ENCODE measurements around the gene NHLRC4. TPM values are rescaled to one million over a fixed set of nuclear protein-coding genes. Genes with fewer than 3 reads are reported as not detected.

Gene NHLRC4
- total and polyA plus RNA-seq, 2 of the 13 experiments (the other 11 are each of a cell fraction or from before 2014, with no cell fraction given), result 0.40 to 0.59 TPM

GRCh38 chr16:525123-525519 lies 41.7 kb upstream of the NHLRC4 start:
- H3K79me2 ChIP-seq (ENCODE audit: insufficient read depth, low read length), result peaks cover 37% of the 10 kb centered on the region
- DNase-seq (ENCODE audit: low spot score) (no peak), FAIRE-seq (no peak), ATAC-seq (no peak)
- H2AFZ ChIP-seq (ENCODE audit: low read length), result no peak overlapping the region
- no peaks in the 10 kb centered on the region for H3K9me3 ChIP-seq (ENCODE audit: low read length)
- H3K4me1 ChIP-seq (ENCODE audit: insufficient read depth, low read length), result peaks cover 43% of the 10 kb centered on the region
- peaks cover 6 to 16% of the 10 kb centered on the region in 2 experiments; a peak in 4 of 5 replicates for H3K36me3 ChIP-seq (replicated peaks in 1 of 2; ENCODE audit: control insufficient read depth in 1 of 2, insufficient read depth in 2 of 2, low read length in 2 of 2)
- intact Hi-C loops (cut with micrococcal nuclease; ENCODE audit: unreplicated experiment), result no loop called here
- H3K4me2 ChIP-seq (ENCODE audit: low read depth, low read length), result peak overlapping the region; percentile 99; the same call in 1 of the 2 replicates
- peaks cover 7% of the 10 kb centered on the region; the same call in 1 of the 2 replicates for H4K20me1 ChIP-seq (ENCODE audit: insufficient read depth, low read length)
- no TSS peak for BruUV-seq (replicated peaks)
- 97% methylated on average over 6 of the region's 8 CpGs for WGBS (ENCODE audit: low lambda C conversion rate)
- in situ Hi-C loops (cut with HindIII; ENCODE audit: extremely low pct_ligation_motif_present, low pct_unique_long_range_greater_than_20kb), result no loop called here
- H3K27ac ChIP-seq (ENCODE audit: extremely low read length, insufficient read depth, low read length), result no peak overlapping the region
- H3K9ac ChIP-seq (ENCODE audit: insufficient read depth, low read depth, low read length), result peak overlapping the region; percentile 98; the same call in 1 of the 2 replicates
- H3K27me3 ChIP-seq (ENCODE audit: control insufficient read depth in 1 of 2, insufficient read depth in 2 of 2, low read length in 2 of 2), result no peaks in the 10 kb centered on the region; a peak in 1 of 5 replicates
- no peak overlapping the region; a peak in 1 of 6 replicates for H3K4me3 ChIP-seq (replicated peaks in 1 of 3; ENCODE audit: insufficient read depth in 1 of 3, low read depth in 2 of 3, low read length in 3 of 3)
- ChIA-PET POLR2A (interaction anchor here (2.2 to 2.7 kb wide), 2 partner anchors 9 to 24 kb away, joined by 7 to 35 read pairs; no protein-coding TSS in a partner anchor), CTCF (ENCODE audit: low intra/inter-chr PET ratio, low total read pairs) (no interaction called here)
- TF ChIP-seq AGO2 (optimal IDR thresholded peaks at IDR 0.05; ENCODE audit: low read depth, low read length) (peak; percentile 1), ZNF644 (CRISPR knock-in tag; IDR thresholded peaks at IDR 0.05; ENCODE audit: low read depth) (no peak), MAFF (IDR thresholded peaks at IDR 0.05; ENCODE audit: low read depth, low read length) (no peak), ZNF781 (CRISPR knock-in tag; IDR thresholded peaks at IDR 0.05; ENCODE audit: borderline replicate concordance, not compliant biosample characterization) (no peak), POLR2A (IDR thresholded peaks at IDR 0.05; ENCODE audit: insufficient read depth in 1 of 2, low read depth in 2 of 2, low read length in 2 of 2) (0 out of 4 replicates have a peak, but pooled peaks of 1 of the 2 experiments have one; percentile 27), HMG20A (CRISPR knock-in tag; IDR thresholded peaks at IDR 0.05; ENCODE audit: borderline replicate concordance) (no peak), GZF1 (CRISPR knock-in tag; IDR thresholded peaks at IDR 0.05) (no peak), DNMT3B (CRISPR knock-in tag; conservative IDR thresholded peaks at IDR 0.05) (no peak), ZSCAN30 (CRISPR knock-in tag; IDR thresholded peaks at IDR 0.05) (no peak), POLR2AphosphoS5 (IDR thresholded peaks at IDR 0.05; ENCODE audit: low read depth, low read length) (0 out of 2 replicates have a peak, but pooled peaks have one; percentile 12), IKZF4 (CRISPR knock-in tag; IDR thresholded peaks at IDR 0.05; ENCODE audit: borderline replicate concordance, low read depth, not compliant biosample characterization) (peak; percentile 3)
- TF ChIP-seq, protein P1, sequence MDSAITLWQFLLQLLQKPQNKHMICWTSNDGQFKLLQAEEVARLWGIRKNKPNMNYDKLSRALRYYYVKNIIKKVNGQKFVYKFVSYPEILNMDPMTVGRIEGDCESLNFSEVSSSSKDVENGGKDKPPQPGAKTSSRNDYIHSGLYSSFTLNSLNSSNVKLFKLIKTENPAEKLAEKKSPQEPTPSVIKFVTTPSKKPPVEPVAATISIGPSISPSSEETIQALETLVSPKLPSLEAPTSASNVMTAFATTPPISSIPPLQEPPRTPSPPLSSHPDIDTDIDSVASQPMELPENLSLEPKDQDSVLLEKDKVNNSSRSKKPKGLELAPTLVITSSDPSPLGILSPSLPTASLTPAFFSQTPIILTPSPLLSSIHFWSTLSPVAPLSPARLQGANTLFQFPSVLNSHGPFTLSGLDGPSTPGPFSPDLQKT (CRISPR knock-in tag; IDR thresholded peaks at IDR 0.05; ENCODE audit: borderline replicate concordance), result no peak
- TF ChIP-seq, protein P2, sequence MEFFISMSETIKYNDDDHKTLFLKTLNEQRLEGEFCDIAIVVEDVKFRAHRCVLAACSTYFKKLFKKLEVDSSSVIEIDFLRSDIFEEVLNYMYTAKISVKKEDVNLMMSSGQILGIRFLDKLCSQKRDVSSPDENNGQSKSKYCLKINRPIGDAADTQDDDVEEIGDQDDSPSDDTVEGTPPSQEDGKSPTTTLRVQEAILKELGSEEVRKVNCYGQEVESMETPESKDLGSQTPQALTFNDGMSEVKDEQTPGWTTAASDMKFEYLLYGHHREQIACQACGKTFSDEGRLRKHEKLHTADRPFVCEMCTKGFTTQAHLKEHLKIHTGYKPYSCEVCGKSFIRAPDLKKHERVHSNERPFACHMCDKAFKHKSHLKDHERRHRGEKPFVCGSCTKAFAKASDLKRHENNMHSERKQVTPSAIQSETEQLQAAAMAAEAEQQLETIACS (CRISPR knock-in tag; IDR thresholded peaks at IDR 0.05), result no peak
- TF ChIP-seq, protein P3, sequence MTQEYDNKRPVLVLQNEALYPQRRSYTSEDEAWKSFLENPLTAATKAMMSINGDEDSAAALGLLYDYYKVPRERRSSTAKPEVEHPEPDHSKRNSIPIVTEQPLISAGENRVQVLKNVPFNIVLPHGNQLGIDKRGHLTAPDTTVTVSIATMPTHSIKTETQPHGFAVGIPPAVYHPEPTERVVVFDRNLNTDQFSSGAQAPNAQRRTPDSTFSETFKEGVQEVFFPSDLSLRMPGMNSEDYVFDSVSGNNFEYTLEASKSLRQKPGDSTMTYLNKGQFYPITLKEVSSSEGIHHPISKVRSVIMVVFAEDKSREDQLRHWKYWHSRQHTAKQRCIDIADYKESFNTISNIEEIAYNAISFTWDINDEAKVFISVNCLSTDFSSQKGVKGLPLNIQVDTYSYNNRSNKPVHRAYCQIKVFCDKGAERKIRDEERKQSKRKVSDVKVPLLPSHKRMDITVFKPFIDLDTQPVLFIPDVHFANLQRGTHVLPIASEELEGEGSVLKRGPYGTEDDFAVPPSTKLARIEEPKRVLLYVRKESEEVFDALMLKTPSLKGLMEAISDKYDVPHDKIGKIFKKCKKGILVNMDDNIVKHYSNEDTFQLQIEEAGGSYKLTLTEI (CRISPR knock-in tag; conservative IDR thresholded peaks at IDR 0.05), result no peak
- TF ChIP-seq, protein P4, sequence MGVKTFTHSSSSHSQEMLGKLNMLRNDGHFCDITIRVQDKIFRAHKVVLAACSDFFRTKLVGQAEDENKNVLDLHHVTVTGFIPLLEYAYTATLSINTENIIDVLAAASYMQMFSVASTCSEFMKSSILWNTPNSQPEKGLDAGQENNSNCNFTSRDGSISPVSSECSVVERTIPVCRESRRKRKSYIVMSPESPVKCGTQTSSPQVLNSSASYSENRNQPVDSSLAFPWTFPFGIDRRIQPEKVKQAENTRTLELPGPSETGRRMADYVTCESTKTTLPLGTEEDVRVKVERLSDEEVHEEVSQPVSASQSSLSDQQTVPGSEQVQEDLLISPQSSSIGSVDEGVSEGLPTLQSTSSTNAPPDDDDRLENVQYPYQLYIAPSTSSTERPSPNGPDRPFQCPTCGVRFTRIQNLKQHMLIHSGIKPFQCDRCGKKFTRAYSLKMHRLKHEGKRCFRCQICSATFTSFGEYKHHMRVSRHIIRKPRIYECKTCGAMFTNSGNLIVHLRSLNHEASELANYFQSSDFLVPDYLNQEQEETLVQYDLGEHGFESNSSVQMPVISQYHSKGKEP (CRISPR knock-in tag; IDR thresholded peaks at IDR 0.05), result no peak
- TF ChIP-seq, protein P5, sequence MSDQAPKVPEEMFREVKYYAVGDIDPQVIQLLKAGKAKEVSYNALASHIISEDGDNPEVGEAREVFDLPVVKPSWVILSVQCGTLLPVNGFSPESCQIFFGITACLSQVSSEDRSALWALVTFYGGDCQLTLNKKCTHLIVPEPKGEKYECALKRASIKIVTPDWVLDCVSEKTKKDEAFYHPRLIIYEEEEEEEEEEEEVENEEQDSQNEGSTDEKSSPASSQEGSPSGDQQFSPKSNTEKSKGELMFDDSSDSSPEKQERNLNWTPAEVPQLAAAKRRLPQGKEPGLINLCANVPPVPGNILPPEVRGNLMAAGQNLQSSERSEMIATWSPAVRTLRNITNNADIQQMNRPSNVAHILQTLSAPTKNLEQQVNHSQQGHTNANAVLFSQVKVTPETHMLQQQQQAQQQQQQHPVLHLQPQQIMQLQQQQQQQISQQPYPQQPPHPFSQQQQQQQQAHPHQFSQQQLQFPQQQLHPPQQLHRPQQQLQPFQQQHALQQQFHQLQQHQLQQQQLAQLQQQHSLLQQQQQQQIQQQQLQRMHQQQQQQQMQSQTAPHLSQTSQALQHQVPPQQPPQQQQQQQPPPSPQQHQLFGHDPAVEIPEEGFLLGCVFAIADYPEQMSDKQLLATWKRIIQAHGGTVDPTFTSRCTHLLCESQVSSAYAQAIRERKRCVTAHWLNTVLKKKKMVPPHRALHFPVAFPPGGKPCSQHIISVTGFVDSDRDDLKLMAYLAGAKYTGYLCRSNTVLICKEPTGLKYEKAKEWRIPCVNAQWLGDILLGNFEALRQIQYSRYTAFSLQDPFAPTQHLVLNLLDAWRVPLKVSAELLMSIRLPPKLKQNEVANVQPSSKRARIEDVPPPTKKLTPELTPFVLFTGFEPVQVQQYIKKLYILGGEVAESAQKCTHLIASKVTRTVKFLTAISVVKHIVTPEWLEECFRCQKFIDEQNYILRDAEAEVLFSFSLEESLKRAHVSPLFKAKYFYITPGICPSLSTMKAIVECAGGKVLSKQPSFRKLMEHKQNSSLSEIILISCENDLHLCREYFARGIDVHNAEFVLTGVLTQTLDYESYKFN (CRISPR knock-in tag; conservative IDR thresholded peaks at IDR 0.05), result no peak
